PC-3 (cell line): ENCODE results near the gene ZFPM1. TPM values are rescaled to one million over a fixed set of nuclear protein-coding genes. Genes with fewer than 3 reads are reported as not detected.

Experiments used
- ATAC-seq: fragments of 200-7000 bp; cut with Tn5 transposase; 2 replicates; pipeline ENCODE4 v1.9.1; 2020; ENCODE audit warnings: mild to moderate bottlenecking, moderate library complexity
- BruUV-seq: library from RNA; stranded (reverse); fragments of 400-500 nt; replicated peaks from 2 replicates; lab custom pipeline; 2021; lab: Mats Ljungman, UMichigan
- CTCF ChIA-PET: fragments of 300-600 bp; sonication (Branson Sonifier 250); formaldehyde crosslinking; loops from one replicate; lab custom pipeline; 2022; ENCODE audit warnings: antibody characterized with exemption; lab: Charles Lee
- POLR2A ChIA-PET: fragments of 300-600 bp; sonication (Branson Sonifier 250); formaldehyde crosslinking; loops from one replicate; lab custom pipeline; 2022; ENCODE audit warnings: antibody characterized with exemption; ENCODE audit not compliant: unreplicated experiment; lab: Charles Lee
- DNase-seq: peaks from one replicate; pipeline ENCODE4 v3.0.0-alpha.2; 2015
- H2AFZ ChIP-seq: fragments of 300-600 bp; sonication (generic); 2 replicates; pipeline ENCODE4 v1.6.0; 2016; ENCODE audit warnings: antibody characterized with exemption, low read length
- H3F3A ChIP-seq: fragments of 300-600 bp; sonication (generic); one replicate; pipeline ENCODE4 v1.6.0; 2017; ENCODE audit warnings: antibody characterized with exemption, low read length, control low read depth, mild to moderate bottlenecking; ENCODE audit not compliant: unreplicated experiment
- H3K27ac ChIP-seq: fragments of 300-600 bp; sonication (generic); 2 replicates; pipeline ENCODE4 v1.5.1; 2016; ENCODE audit warnings: mild to moderate bottlenecking, low read length
- H3K27me3 ChIP-seq: fragments of 300-600 bp; sonication (generic); 2 replicates; pipeline ENCODE4 v1.6.1; 2016; ENCODE audit warnings: low read length, mixed read lengths
- H3K36me3 ChIP-seq: fragments of 300-600 bp; sonication (generic); 2 replicates; pipeline ENCODE4 v1.6.1; 2016; ENCODE audit warnings: low read depth, mixed run types, low read length, mixed read lengths
- H3K4me1 ChIP-seq: fragments of 300-600 bp; sonication (generic); 2 replicates; pipeline ENCODE4 v1.5.1; 2016; ENCODE audit warnings: low read length; ENCODE audit not compliant: insufficient read depth
- H3K4me2 ChIP-seq: fragments of 300-600 bp; sonication (generic); 2 replicates; pipeline ENCODE4 v1.6.0; 2016; ENCODE audit warnings: low read length
- H3K4me3 ChIP-seq: fragments of 300-600 bp; sonication (generic); 2 replicates; pipeline ENCODE4 v1.5.1; 2016; ENCODE audit warnings: mild to moderate bottlenecking, low read length, mixed read lengths
- H3K79me2 ChIP-seq: fragments of 300-600 bp; sonication (generic); 2 replicates; pipeline ENCODE4 v1.6.1; 2017; ENCODE audit warnings: low read length, mixed read lengths
- H3K9ac ChIP-seq: fragments of 300-600 bp; sonication (generic); 2 replicates; pipeline ENCODE4 v1.6.0; 2016; ENCODE audit warnings: mild to moderate bottlenecking, low read length
- H3K9me2 ChIP-seq: fragments of 300-600 bp; sonication (generic); replicated peaks from 2 replicates; pipeline ENCODE4 v1.6.1; 2016; ENCODE audit warnings: mixed run types, low read length, mixed read lengths
- H3K9me3 ChIP-seq: fragments of 300-600 bp; sonication (generic); 2 replicates; pipeline ENCODE4 v1.6.1; 2016; ENCODE audit warnings: low read length, mixed read lengths
- H4K20me1 ChIP-seq: fragments of 300-600 bp; sonication (generic); 2 replicates; pipeline ENCODE4 v1.6.1; 2016; ENCODE audit warnings: low read length, mixed read lengths
- CTCF ChIP-seq: fragments of 300-600 bp; sonication (generic); conservative IDR thresholded peaks from 2 replicates; pipeline ENCODE4 v1.5.1; 2017; ENCODE audit warnings: antibody characterized with exemption, low read depth, mild to moderate bottlenecking, low read length
- EZH2 ChIP-seq: fragments of 300-600 bp; sonication (generic); IDR thresholded peaks from one replicate; pipeline ENCODE4 v1.6.1; 2017; ENCODE audit warnings: antibody characterized with exemption, mild to moderate bottlenecking, low read length; ENCODE audit not compliant: unreplicated experiment
- EZH2phosphoT487 ChIP-seq: fragments of 300-600 bp; sonication (generic); IDR thresholded peaks from 2 replicates; pipeline ENCODE4 v1.6.1; 2018; ENCODE audit warnings: mild to moderate bottlenecking, antibody characterized with exemption, low read length, borderline replicate concordance
- intact Hi-C: fragments of 100-400 bp; cut with micrococcal nuclease; formaldehyde crosslinking; loops from 2 replicates; pipeline ENCODE4 v1.9.0; 2023
- total RNA-seq: library from RNA; depleted of rRNA; stranded (reverse); fragments of >200 nt; gene quantifications from 2 replicates; pipeline ENCODE4 v1.2.3, GENCODE V29; 2014

The ZFPM1 gene
- total RNA-seq, 1 experiment from 2014 or later: 4.6 TPM

GRCh38 chr16:88552166-88552565 is 99.1 kb downstream of the ZFPM1 start:
- H3K9ac ChIP-seq: no peak overlapping the region
- no peaks in the 10 kb centered on the region for H3K4me1 ChIP-seq
- H3K79me2 ChIP-seq: no peaks in the 10 kb centered on the region
- no peaks in the 10 kb centered on the region for H3K36me3 ChIP-seq
- H3F3A ChIP-seq: no peaks in the 10 kb centered on the region
- BruUV-seq: no TSS peak
- no peak for ATAC-seq
- POLR2A ChIA-PET: no interaction called here
- no peaks in the 10 kb centered on the region for H3K9me3 ChIP-seq
- H4K20me1 ChIP-seq: no peaks in the 10 kb centered on the region
- H2AFZ ChIP-seq: no peak overlapping the region
- H3K27me3 ChIP-seq: peaks cover 14% of the 10 kb centered on the region; the same call in 1 of the 2 replicates
- no peak overlapping the region for H3K27ac ChIP-seq
- H3K9me2 ChIP-seq: no peaks in the 10 kb centered on the region
- DNase-seq: no peak
- intact Hi-C loops: no loop called here
- no peak overlapping the region for H3K4me2 ChIP-seq
- CTCF ChIA-PET: no interaction called here
- TF ChIP-seq EZH2phosphoT487: no peak
- TF ChIP-seq EZH2: no peak
- TF ChIP-seq CTCF: no peak
- H3K4me3 ChIP-seq: no peak overlapping the region

- H3K27me3 ChIP-seq: peaks cover 13% of the 10 kb centered on the region; the same call in 1 of the 2 replicates
- intact Hi-C loops: no loop called here
- no peaks in the 10 kb centered on the region for H3K9me2 ChIP-seq
- DNase-seq (no peak), ATAC-seq (no peak)
- TF ChIP-seq CTCF: no peak
- no peak for TF ChIP-seq EZH2phosphoT487
- TF ChIP-seq EZH2: no peak
- H3K27ac ChIP-seq: no peak overlapping the region
- H3K9me3 ChIP-seq: no peaks in the 10 kb centered on the region
- H3K36me3 ChIP-seq: no peaks in the 10 kb centered on the region
- no peak overlapping the region for H3K9ac ChIP-seq
- H3K4me2 ChIP-seq: no peak overlapping the region
- CTCF ChIA-PET: no interaction called here
- H2AFZ ChIP-seq: no peak overlapping the region
- no peaks in the 10 kb centered on the region for H3K4me1 ChIP-seq
- no TSS peak for BruUV-seq
- no peak overlapping the region for H3K4me3 ChIP-seq
- POLR2A ChIA-PET: no interaction called here
- H3F3A ChIP-seq: no peaks in the 10 kb centered on the region
- no peaks in the 10 kb centered on the region for H3K79me2 ChIP-seq
- H4K20me1 ChIP-seq: no peaks in the 10 kb centered on the region
Measured at GRCh38 chr16:88552815-88553214, 99.7 kb downstream of the ZFPM1 start.

- H4K20me1 ChIP-seq: no peaks in the 10 kb centered on the region
- ATAC-seq (no peak), DNase-seq (no peak)
- H3K9me2 ChIP-seq: no peaks in the 10 kb centered on the region
- no peaks in the 10 kb centered on the region for H3K36me3 ChIP-seq
- H3K9me3 ChIP-seq: no peaks in the 10 kb centered on the region
- no peak overlapping the region for H3K4me2 ChIP-seq
- TF ChIP-seq CTCF (no peak), EZH2phosphoT487 (no peak)
- no peak overlapping the region for H3K4me3 ChIP-seq
- H3F3A ChIP-seq: no peaks in the 10 kb centered on the region
- no peak overlapping the region for H3K9ac ChIP-seq
- no peak overlapping the region for H3K27ac ChIP-seq
- H3K27me3 ChIP-seq: peaks cover 4% of the 10 kb centered on the region; the same call in 1 of the 2 replicates
- intact Hi-C loops: no loop called here
- BruUV-seq: no TSS peak
- ChIA-PET POLR2A (no interaction called here), CTCF (interaction anchor here (0.6 kb wide), 1 partner anchor 304 kb away, joined by 3 read pairs; no protein-coding TSS in a partner anchor)
- H3K4me1 ChIP-seq: no peaks in the 10 kb centered on the region
- H3K79me2 ChIP-seq: no peaks in the 10 kb centered on the region
- no peak overlapping the region for H2AFZ ChIP-seq
Measured at GRCh38 chr16:88553739-88554138, 100.7 kb downstream of the ZFPM1 start.
